Fibroblast of lung (primary cell): ENCODE measurements around the gene C16orf96.

ENCODE experiments used
- EZH2 ChIP-seq: IDR thresholded peaks from 2 replicates; pipeline ENCODE4 v1.5.1; 2012; ENCODE audit warnings: low read length, control low read depth, mild to moderate bottlenecking; ENCODE audit errors: missing control alignments
- TF ChIP-seq, protein P1 (sequence below), 2 donors: IDR thresholded peaks in 1 of 2; conservative IDR thresholded peaks in 1 of 2; 1 replicate in 1 of 2; 2 replicates in 1 of 2; pipeline ENCODE4 v1.5.1; 2011 to 2012; ENCODE audit warnings: low read length in 2 of 2, control low read depth in 1 of 2, inconsistent platforms in 1 of 2, low read depth in 1 of 2, mild to moderate bottlenecking in 1 of 2

DNA sequence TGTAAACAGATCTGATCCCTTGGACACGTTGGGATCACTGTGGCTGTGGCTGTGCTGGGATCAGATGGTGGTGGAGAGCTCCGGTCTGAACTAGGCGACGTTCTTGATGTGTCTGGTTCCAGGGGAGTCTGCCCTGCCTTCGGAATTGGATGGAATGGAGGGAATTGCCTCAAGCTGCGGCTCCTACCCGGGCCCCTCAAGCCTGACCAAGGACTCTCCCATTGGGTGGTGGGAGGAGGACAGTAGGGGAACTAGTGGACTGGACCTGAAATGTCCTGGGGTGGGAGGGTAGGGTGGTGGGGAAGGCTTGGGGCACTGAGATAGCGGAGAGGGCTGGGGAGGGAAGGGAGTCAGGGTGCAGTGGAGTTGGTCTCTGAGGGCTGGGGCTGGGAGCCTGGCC lies 61.7 kb downstream of the C16orf96 start:
- TF ChIP-seq, protein P1, sequence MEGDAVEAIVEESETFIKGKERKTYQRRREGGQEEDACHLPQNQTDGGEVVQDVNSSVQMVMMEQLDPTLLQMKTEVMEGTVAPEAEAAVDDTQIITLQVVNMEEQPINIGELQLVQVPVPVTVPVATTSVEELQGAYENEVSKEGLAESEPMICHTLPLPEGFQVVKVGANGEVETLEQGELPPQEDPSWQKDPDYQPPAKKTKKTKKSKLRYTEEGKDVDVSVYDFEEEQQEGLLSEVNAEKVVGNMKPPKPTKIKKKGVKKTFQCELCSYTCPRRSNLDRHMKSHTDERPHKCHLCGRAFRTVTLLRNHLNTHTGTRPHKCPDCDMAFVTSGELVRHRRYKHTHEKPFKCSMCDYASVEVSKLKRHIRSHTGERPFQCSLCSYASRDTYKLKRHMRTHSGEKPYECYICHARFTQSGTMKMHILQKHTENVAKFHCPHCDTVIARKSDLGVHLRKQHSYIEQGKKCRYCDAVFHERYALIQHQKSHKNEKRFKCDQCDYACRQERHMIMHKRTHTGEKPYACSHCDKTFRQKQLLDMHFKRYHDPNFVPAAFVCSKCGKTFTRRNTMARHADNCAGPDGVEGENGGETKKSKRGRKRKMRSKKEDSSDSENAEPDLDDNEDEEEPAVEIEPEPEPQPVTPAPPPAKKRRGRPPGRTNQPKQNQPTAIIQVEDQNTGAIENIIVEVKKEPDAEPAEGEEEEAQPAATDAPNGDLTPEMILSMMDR (conservative IDR thresholded peaks at IDR 0.05 in 1 of 2, IDR thresholded peaks at IDR 0.05 in 1 of 2; ENCODE audit: low read depth in 1 of 2, low read length in 2 of 2): no peak
- no peak for TF ChIP-seq EZH2
